ENCODE results near the gene ATAD3B. TPM values are rescaled to one million over a fixed set of nuclear protein-coding genes. Genes with fewer than 3 reads are reported as not detected.
"Not testable (repeated sequence)": the region's sequence is repeated elsewhere in the genome, so short reads cannot be mapped to it uniquely, and the experiment has no call there.

Gene ATAD3B
- total and polyA plus RNA-seq, 4 donors: 6.4 to 14.3 (median 10.3) TPM

DNA sequence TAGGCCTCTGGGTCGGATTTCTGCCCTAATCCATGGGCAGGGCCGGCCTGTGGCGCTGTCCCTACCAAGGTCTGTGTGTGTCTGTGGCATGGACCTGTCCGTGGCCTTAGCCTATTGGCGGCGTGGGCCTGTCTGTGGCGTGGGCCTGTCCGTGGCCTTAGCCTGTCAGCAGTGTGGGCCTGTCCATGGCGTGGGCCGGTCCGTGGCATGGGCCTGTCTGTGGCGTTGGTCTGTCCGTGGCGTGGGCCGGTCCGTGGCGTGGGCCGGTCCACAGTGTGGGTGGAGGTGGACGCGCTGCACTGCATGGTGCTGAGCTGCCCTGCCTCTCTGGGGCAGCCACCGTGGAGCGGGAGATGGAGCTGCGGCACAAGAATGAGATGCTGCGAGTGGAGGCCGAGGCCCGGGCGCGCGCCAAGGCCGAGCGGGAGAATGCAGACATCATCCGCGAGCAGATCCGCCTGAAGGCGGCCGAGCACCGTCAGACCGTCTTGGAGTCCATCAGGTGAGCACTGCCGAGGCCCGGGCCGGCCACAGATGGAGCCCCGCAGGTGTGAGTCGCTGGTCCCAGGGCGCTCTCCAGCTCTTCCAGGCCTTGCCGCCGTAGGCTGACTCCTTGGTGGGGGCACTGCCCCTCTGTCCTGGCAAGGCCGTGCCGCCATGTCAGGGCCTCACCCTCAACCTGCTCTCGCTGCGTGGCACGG, 48.4 kb downstream of the ATAD3B start:
- not testable (repeated sequence) for H3K27me3 ChIP-seq (ENCODE audit: control insufficient read depth in 4 of 4, insufficient read depth in 4 of 4, low read length in 3 of 4); H3K27ac ChIP-seq (ENCODE audit: low read depth in 1 of 2, low read length in 2 of 2); H3K4me1 ChIP-seq (ENCODE audit: control insufficient read depth in 4 of 4, insufficient read depth in 4 of 4, low read length in 3 of 4); H3K9ac ChIP-seq (ENCODE audit: low read depth in 1 of 2, low read length in 2 of 2); H3K9me3 ChIP-seq (ENCODE audit: control insufficient read depth in 4 of 4, low read length in 3 of 4); DNase-seq (ENCODE audit: low spot score); H3K4me3 ChIP-seq (ENCODE audit: low read depth in 1 of 3, low read length in 3 of 3)
- 98% methylated on average over 51 of the region's 51 CpGs for WGBS
- peaks cover 0 to 18% (median 9%) of the 10 kb centered on the region in 4 donors for H3K36me3 ChIP-seq (ENCODE audit: control insufficient read depth in 4 of 4, insufficient read depth in 3 of 4, low read depth in 1 of 4, low read length in 3 of 4)

DNA sequence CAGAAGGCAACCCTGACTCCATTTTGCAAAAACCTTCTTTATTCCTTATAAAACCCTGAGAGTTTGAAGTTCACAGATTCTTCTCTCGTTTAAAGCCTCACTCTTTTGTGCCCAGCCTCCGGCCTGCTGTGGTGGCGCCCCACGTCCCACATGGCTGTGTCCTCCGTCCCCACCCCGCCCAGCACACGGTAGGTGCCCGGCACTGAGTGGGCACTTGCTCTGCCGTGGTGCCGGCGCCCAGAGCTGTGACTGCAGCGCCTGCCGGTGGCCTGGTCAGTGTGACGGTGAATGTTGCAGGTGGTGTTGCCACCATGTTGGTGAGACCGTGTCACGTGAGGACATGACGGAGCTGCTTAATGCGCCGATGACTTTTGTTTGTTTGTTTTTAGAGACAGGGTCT, 49.8 kb downstream of the ATAD3B start:
- Histone ChIP-seq H3K27ac (ENCODE audit: low read depth in 1 of 2, low read length in 2 of 2) (no peak overlapping the region), H3K4me1 (ENCODE audit: control insufficient read depth in 4 of 4, insufficient read depth in 4 of 4, low read length in 3 of 4) (peaks cover 0 to 5% (median 3%) of the 10 kb centered on the region in 4 donors), H3K9me3 (ENCODE audit: control insufficient read depth in 4 of 4, low read length in 3 of 4) (no peaks in the 10 kb centered on the region), H3K4me3 (ENCODE audit: low read depth in 1 of 3, low read length in 3 of 3) (no peak overlapping the region), H3K27me3 (ENCODE audit: control insufficient read depth in 4 of 4, insufficient read depth in 4 of 4, low read length in 3 of 4) (no peaks in the 10 kb centered on the region), H3K9ac (ENCODE audit: low read depth in 1 of 2, low read length in 2 of 2) (no peak overlapping the region), H3K36me3 (ENCODE audit: control insufficient read depth in 4 of 4, insufficient read depth in 3 of 4, low read depth in 1 of 4, low read length in 3 of 4) (peaks cover 0 to 18% (median 9%) of the 10 kb centered on the region in 4 donors)
- 98% methylated on average over 19 of the region's 19 CpGs for WGBS
- TF ChIP-seq FOXA2 (IDR thresholded peaks at IDR 0.05) (no peak), HNF4G (IDR thresholded peaks at IDR 0.05) (no peak)
- TF ChIP-seq, protein P1, sequence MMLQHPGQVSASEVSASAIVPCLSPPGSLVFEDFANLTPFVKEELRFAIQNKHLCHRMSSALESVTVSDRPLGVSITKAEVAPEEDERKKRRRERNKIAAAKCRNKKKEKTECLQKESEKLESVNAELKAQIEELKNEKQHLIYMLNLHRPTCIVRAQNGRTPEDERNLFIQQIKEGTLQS (IDR thresholded peaks at IDR 0.05): no peak
- TF ChIP-seq, protein P2, sequence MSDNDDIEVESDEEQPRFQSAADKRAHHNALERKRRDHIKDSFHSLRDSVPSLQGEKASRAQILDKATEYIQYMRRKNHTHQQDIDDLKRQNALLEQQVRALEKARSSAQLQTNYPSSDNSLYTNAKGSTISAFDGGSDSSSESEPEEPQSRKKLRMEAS (IDR thresholded peaks at IDR 0.05): no peak
- TF ChIP-seq, protein P3, sequence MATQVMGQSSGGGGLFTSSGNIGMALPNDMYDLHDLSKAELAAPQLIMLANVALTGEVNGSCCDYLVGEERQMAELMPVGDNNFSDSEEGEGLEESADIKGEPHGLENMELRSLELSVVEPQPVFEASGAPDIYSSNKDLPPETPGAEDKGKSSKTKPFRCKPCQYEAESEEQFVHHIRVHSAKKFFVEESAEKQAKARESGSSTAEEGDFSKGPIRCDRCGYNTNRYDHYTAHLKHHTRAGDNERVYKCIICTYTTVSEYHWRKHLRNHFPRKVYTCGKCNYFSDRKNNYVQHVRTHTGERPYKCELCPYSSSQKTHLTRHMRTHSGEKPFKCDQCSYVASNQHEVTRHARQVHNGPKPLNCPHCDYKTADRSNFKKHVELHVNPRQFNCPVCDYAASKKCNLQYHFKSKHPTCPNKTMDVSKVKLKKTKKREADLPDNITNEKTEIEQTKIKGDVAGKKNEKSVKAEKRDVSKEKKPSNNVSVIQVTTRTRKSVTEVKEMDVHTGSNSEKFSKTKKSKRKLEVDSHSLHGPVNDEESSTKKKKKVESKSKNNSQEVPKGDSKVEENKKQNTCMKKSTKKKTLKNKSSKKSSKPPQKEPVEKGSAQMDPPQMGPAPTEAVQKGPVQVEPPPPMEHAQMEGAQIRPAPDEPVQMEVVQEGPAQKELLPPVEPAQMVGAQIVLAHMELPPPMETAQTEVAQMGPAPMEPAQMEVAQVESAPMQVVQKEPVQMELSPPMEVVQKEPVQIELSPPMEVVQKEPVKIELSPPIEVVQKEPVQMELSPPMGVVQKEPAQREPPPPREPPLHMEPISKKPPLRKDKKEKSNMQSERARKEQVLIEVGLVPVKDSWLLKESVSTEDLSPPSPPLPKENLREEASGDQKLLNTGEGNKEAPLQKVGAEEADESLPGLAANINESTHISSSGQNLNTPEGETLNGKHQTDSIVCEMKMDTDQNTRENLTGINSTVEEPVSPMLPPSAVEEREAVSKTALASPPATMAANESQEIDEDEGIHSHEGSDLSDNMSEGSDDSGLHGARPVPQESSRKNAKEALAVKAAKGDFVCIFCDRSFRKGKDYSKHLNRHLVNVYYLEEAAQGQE (IDR thresholded peaks at IDR 0.05): no peak
- TF ChIP-seq, protein P4, sequence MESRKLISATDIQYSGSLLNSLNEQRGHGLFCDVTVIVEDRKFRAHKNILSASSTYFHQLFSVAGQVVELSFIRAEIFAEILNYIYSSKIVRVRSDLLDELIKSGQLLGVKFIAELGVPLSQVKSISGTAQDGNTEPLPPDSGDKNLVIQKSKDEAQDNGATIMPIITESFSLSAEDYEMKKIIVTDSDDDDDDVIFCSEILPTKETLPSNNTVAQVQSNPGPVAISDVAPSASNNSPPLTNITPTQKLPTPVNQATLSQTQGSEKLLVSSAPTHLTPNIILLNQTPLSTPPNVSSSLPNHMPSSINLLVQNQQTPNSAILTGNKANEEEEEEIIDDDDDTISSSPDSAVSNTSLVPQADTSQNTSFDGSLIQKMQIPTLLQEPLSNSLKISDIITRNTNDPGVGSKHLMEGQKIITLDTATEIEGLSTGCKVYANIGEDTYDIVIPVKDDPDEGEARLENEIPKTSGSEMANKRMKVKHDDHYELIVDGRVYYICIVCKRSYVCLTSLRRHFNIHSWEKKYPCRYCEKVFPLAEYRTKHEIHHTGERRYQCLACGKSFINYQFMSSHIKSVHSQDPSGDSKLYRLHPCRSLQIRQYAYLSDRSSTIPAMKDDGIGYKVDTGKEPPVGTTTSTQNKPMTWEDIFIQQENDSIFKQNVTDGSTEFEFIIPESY (IDR thresholded peaks at IDR 0.05): no peak
- no peak for DNase-seq (ENCODE audit: low spot score)

DNA sequence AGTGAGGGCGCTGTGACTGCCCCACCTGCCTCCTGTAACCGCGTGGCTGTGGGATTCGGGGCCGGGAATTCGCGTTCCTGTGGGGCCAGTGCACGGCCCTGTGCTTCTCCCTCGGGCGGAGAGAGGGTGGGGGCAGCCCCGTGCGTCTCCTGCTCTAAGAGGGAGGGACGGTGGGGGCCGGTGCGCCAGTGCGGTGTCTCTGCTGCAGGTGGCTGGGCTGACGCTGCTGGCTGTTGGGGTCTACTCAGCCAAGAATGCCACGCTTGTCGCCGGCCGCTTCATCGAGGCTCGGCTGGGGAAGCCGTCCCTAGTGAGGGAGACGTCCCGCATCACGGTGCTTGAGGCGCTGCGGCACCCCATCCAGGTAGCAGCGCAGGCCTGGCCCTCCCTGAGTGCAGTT, 51.0 kb downstream of the ATAD3B start:
- DNase-seq (ENCODE audit: low spot score); H3K27ac ChIP-seq (ENCODE audit: low read depth in 1 of 2, low read length in 2 of 2); H3K4me3 ChIP-seq (ENCODE audit: low read depth in 1 of 3, low read length in 3 of 3); H3K27me3 ChIP-seq (ENCODE audit: control insufficient read depth in 4 of 4, insufficient read depth in 4 of 4, low read length in 3 of 4); H3K9me3 ChIP-seq (ENCODE audit: control insufficient read depth in 4 of 4, low read length in 3 of 4); H3K4me1 ChIP-seq (ENCODE audit: control insufficient read depth in 4 of 4, insufficient read depth in 4 of 4, low read length in 3 of 4); H3K9ac ChIP-seq (ENCODE audit: low read depth in 1 of 2, low read length in 2 of 2): not testable (repeated sequence)
- WGBS: 98% methylated on average over 30 of the region's 30 CpGs
- H3K36me3 ChIP-seq (ENCODE audit: control insufficient read depth in 4 of 4, insufficient read depth in 3 of 4, low read depth in 1 of 4, low read length in 3 of 4): peaks cover 0 to 20% (median 9%) of the 10 kb centered on the region in 4 donors

DNA sequence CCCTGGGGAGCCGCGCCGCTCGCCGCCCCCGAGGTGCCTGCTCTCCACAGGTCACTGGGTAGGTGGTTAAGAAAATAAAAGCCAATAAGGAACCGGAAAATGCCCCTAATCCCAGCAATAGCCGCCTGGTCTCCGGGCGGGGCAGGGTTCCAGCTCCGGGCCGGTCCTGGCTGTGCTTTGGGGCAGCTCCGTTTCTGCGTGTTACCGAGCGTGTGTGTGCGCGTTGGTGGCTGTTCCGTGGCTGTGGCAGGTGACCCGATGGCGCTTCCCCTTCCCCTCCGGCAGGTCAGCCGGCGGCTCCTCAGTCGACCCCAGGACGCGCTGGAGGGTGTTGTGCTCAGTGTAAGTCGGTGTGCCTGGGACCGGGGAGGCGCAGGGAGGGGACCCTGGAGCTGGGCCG, 51.7 kb downstream of the ATAD3B start:
- DNase-seq (ENCODE audit: low spot score); H3K27ac ChIP-seq (ENCODE audit: low read depth in 1 of 2, low read length in 2 of 2); H3K4me1 ChIP-seq (ENCODE audit: control insufficient read depth in 4 of 4, insufficient read depth in 4 of 4, low read length in 3 of 4); H3K9ac ChIP-seq (ENCODE audit: low read depth in 1 of 2, low read length in 2 of 2); H3K27me3 ChIP-seq (ENCODE audit: control insufficient read depth in 4 of 4, insufficient read depth in 4 of 4, low read length in 3 of 4); H3K9me3 ChIP-seq (ENCODE audit: control insufficient read depth in 4 of 4, low read length in 3 of 4); H3K4me3 ChIP-seq (ENCODE audit: low read depth in 1 of 3, low read length in 3 of 3): not testable (repeated sequence)
- WGBS: 98% methylated on average over 31 of the region's 31 CpGs
- H3K36me3 ChIP-seq (ENCODE audit: control insufficient read depth in 4 of 4, insufficient read depth in 3 of 4, low read depth in 1 of 4, low read length in 3 of 4): peaks cover 0 to 16% (median 10%) of the 10 kb centered on the region in 4 donors

DNA sequence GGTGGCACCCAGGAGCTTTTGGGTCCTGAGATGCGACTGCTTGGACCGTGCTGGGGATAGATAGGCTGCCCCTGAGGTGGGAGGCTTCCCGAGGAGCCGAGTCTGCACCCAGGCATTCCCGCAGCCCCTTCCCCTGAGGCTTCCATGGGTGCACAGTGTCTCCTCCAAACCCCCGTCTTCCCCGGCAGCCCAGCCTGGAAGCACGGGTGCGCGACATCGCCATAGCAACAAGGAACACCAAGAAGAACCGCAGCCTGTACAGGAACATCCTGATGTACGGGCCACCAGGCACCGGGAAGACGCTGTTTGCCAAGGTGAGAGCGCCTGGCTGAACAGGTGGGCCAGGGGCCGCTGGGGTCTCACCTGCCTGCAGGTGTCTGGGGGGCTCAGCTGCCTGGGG, 52.1 kb downstream of the ATAD3B start:
- H3K4me3 ChIP-seq (ENCODE audit: low read depth in 1 of 3, low read length in 3 of 3); H3K9ac ChIP-seq (ENCODE audit: low read depth in 1 of 2, low read length in 2 of 2); H3K4me1 ChIP-seq (ENCODE audit: control insufficient read depth in 4 of 4, insufficient read depth in 4 of 4, low read length in 3 of 4); DNase-seq (ENCODE audit: low spot score); H3K27me3 ChIP-seq (ENCODE audit: control insufficient read depth in 4 of 4, insufficient read depth in 4 of 4, low read length in 3 of 4); H3K27ac ChIP-seq (ENCODE audit: low read depth in 1 of 2, low read length in 2 of 2); H3K9me3 ChIP-seq (ENCODE audit: control insufficient read depth in 4 of 4, low read length in 3 of 4): not testable (repeated sequence)
- WGBS: 96% methylated on average over 17 of the region's 17 CpGs
- H3K36me3 ChIP-seq (ENCODE audit: control insufficient read depth in 4 of 4, insufficient read depth in 3 of 4, low read depth in 1 of 4, low read length in 3 of 4): peaks cover 0 to 18% (median 9%) of the 10 kb centered on the region in 4 donors

Measured in liver (tissue), 9 donors.